ENCODE data around the gene FLT1. TPM values are rescaled to one million over a fixed set of nuclear protein-coding genes. Genes with fewer than 3 reads are reported as not detected.

The FLT1 gene
- total RNA-seq, 1 experiment from 2014 or later: 0.25 TPM

- POLR2A ChIA-PET: no interaction called here
- ATAC-seq: no peak
Observed at GRCh38 chr13:28401303-28402056, 93.4 kb downstream of the FLT1 start.

More at GRCh38 chr13:28401303-28402056, 93.4 kb downstream of the FLT1 start:
- Histone ChIP-seq H3K9ac (ENCODE audit: low read length) (no peak overlapping the region), H3K27ac (ENCODE audit: low read depth, low read length) (no peak overlapping the region), H3K4me2 (ENCODE audit: low read length) (no peak overlapping the region), H3K36me3 (ENCODE audit: control insufficient read depth in 1 of 2, insufficient read depth in 2 of 2, low read length in 2 of 2) (no peaks in the 10 kb centered on the region), H3K4me3 (replicated peaks in 1 of 2; ENCODE audit: low read depth in 1 of 2, low read length in 2 of 2) (no peak overlapping the region), H3K9me3 (ENCODE audit: control insufficient read depth in 1 of 2, insufficient read depth in 1 of 2, low read depth in 1 of 2, low read length in 2 of 2) (no peaks in the 10 kb centered on the region), H4K20me1 (ENCODE audit: insufficient read depth) (no peaks in the 10 kb centered on the region), H3K4me1 (ENCODE audit: control insufficient read depth in 1 of 2, insufficient read depth in 2 of 2, low read length in 2 of 2) (no peaks in the 10 kb centered on the region), H3K79me2 (ENCODE audit: insufficient read depth, low read length) (no peaks in the 10 kb centered on the region), H3K27me3 (ENCODE audit: insufficient read depth, low read length) (peaks cover 3% of the 10 kb centered on the region; the same call in 1 of the 2 replicates), H2AFZ (ENCODE audit: low read depth, low read length, poor library complexity, severe bottlenecking) (no peak overlapping the region), H3K9me2 (ENCODE audit: insufficient read depth) (no peaks in the 10 kb centered on the region)
- BruUV-seq (replicated peaks): no TSS peak
- ChIA-PET CTCF (no interaction called here), RAD21 (ENCODE audit: low non-redundant PET in 1 of 2, low total read pairs in 2 of 2, uncharacterized antibody in 2 of 2, unreplicated experiment in 2 of 2) (no interaction called here)
- no peak for DNase-seq (ENCODE audit: low read depth, low spot score)
- TF ChIP-seq CBX3 (IDR thresholded peaks at IDR 0.05; ENCODE audit: low read depth): no peak
- TF ChIP-seq, protein P1, sequence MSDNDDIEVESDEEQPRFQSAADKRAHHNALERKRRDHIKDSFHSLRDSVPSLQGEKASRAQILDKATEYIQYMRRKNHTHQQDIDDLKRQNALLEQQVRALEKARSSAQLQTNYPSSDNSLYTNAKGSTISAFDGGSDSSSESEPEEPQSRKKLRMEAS (IDR thresholded peaks at IDR 0.05): no peak
- no peak for TF ChIP-seq YY1 (IDR thresholded peaks at IDR 0.05; ENCODE audit: extremely low read depth, insufficient replicate concordance, low read depth, low read length)
- TF ChIP-seq ATF3 (IDR thresholded peaks at IDR 0.05): no peak
- no peak for TF ChIP-seq SIN3A (IDR thresholded peaks at IDR 0.05; ENCODE audit: low read depth)
- no peak for TF ChIP-seq POLR2A (IDR thresholded peaks at IDR 0.05; ENCODE audit: borderline replicate concordance, extremely low read depth, insufficient read depth, insufficient read length)
- TF ChIP-seq ZBTB33 (IDR thresholded peaks at IDR 0.05; ENCODE audit: extremely low read depth, insufficient replicate concordance, low read length): no peak
- no peak for TF ChIP-seq SRF (IDR thresholded peaks at IDR 0.05; ENCODE audit: low read depth)
- no peak for TF ChIP-seq FOSL1 (IDR thresholded peaks at IDR 0.05; ENCODE audit: low read depth)
- TF ChIP-seq CEBPB (IDR thresholded peaks at IDR 0.05; ENCODE audit: low read depth): no peak
- no peak for TF ChIP-seq RAD21 (IDR thresholded peaks at IDR 0.05; ENCODE audit: low read depth)
- TF ChIP-seq EGR1 (IDR thresholded peaks at IDR 0.05; ENCODE audit: low read depth): no peak
- TF ChIP-seq EZH2 (IDR thresholded peaks at IDR 0.05): no peak
- no peak for TF ChIP-seq POLR2AphosphoS5 (IDR thresholded peaks at IDR 0.05; ENCODE audit: low read depth, low read length)
- TF ChIP-seq ELF1 (IDR thresholded peaks at IDR 0.05; ENCODE audit: borderline replicate concordance, low read depth): no peak
- TF ChIP-seq JUND (IDR thresholded peaks at IDR 0.05): no peak
- intact Hi-C loops (cut with micrococcal nuclease): no loop called here
